Uterine smooth muscle cell (primary cell): ENCODE data around the gene GJD2. TPM values are rescaled to one million over a fixed set of nuclear protein-coding genes. Genes with fewer than 3 reads are reported as not detected.

Source experiments
- total RNA-seq: library from RNA; depleted of rRNA; stranded (reverse); fragments of >200 nt; gene quantifications from 2 replicates; pipeline ENCODE4 v1.2.3, GENCODE V29; 2014

Gene GJD2
- total RNA-seq = not detected in 2 replicates

DNA sequence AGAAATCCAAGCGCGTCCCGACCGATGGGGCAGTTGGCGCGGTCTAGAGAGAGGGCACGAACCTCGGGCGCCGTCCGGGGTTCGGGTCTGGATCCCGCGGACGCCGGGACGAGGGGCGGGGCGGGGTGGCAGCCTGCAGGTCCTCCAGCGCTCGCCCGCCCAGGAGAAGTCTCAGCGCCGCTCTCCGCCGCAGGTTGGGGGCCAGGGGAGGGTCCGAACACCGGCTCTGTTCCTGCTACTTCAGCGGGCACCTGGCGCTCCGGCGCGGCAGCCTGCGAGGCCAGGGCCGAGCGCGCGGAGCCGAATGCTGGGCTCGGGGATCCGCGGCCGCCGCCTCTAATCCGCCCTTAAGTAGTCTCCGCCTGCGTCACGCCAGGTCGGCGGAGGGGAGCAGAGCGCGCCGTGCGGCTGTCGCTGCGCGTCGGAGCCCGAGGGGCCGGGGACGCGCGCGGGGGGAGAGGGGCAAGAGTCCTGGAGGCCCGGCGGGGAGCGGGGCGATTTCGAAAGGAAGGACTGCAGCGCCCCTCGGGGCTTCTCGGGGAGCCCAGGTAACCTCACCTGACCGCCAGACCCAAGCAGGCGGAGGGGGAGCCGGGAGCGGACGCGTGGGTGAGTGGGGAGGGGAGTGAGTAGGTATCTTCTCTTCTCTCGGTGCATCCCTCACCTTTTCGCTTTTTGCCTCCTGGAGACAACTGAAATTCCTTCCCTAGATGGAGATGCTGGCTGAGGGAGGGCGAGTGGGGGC lies at the start of gene GJD2:
TSS of gene GJD2 (minus strand) at position 325 of the 745 bp plus-strand sequence. CDS start 510 bp downstream, outside the sequence.

DNA sequence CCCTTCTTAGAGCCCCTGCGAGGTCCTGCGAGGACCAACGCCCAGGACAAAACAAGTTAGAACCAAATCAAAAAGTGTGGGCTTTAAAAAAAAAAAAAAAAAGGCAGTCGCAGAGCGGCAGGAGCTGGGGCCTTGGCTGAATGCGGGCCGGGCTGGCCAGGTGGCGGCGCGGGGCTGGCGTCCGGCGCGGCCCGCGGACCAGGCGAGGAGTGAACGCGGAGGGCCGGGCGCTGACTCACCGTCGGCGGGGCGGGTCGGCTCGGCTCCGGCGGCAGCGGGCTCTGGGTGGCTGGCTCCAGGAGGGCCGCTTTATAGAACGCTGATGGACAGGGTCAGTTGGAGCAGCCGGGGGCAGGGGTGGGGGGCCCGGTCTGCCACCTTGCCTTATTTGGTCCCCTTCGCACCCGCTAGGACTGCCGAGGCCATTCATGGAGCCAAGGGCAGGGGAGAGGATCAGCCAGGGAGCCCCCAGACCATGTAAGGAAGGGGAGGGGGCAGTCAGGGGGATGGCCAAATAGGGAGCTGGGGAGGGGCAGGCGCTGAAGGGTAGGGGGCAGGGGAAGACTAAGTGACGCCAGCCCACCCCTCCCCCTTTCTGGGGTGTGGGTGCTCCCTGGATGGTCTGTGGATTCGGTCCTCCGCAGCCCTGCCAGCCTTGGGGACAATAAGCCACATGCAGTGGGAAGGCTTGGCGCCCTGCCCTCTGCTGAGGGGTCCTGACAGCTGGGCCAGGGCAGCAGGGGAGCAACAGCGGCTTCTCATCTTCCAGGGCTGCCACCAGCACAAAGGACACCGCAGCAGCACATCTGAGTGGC lies 40.7 kb upstream of the GJD2 start, which contains the start of gene ACTC1:
TSS of gene ACTC1 (minus strand) at position 283 of the 815 bp plus-strand sequence. CDS start 741 bp downstream, outside the sequence.

Other genes with a start within 250 kb of the GJD2 start
- 18.5 and 26.7 TPM in 2 replicates for gene GOLGA8B, start 171.3 kb downstream of the GJD2 start, total RNA-seq
- gene ACTC1, start 40.6 kb upstream of the GJD2 start, total RNA-seq = not detected in 2 replicates
- 24.5 and 26.5 TPM in 2 replicates for gene AQR, start 214.7 kb upstream of the GJD2 start, total RNA-seq
- 35.7 and 53.1 TPM in 2 replicates for gene ZNF770, start 233.3 kb upstream of the GJD2 start, total RNA-seq